Iris pigment epithelial cell (primary cell): ENCODE results near the gene RPL28.

ENCODE experiments used
- DNase-seq: peaks from one replicate; pipeline ENCODE4 v3.0.0-alpha.2; 2011; ENCODE audit warnings: low read depth

The RPL28 gene

DNA sequence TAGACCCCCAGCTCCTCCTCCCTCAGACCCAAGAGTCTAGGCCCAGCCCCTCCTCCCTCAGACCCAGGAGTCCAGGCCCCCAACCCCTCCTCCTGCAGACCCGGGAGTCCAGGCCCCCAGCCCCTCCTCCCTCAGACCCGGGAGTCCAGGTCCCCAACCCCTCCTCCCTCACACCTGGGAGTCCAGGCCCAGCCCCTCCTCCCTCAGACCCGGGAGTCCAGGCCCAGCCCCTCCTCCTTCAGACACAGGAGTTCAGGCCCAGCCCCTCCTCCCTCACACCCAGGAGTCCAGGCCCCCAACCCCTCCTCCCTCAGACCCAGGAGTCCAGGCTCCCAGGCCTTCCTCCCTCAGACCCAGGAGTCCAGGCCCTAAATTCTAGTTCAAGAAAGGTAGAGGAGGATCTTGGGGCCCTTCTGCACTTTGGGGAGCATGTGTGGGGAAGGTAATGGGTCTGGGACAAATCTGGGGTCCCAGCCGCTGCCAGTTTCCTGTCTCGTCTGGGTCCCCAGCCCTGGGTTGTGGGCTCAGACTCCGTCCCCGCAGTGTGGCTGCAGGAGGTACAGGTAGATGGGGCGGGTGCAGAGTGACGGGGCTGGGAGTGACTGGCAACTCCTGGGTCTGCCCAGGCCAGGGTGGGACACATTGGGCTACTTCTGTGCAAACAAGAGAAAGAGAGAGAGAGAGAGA is 12.3 kb upstream of the RPL28 start:
- DNase-seq: no peak

- no peak for DNase-seq
These were observed 11.6 kb upstream of the RPL28 start for GRCh38 chr19:55373993-55374757.

DNA sequence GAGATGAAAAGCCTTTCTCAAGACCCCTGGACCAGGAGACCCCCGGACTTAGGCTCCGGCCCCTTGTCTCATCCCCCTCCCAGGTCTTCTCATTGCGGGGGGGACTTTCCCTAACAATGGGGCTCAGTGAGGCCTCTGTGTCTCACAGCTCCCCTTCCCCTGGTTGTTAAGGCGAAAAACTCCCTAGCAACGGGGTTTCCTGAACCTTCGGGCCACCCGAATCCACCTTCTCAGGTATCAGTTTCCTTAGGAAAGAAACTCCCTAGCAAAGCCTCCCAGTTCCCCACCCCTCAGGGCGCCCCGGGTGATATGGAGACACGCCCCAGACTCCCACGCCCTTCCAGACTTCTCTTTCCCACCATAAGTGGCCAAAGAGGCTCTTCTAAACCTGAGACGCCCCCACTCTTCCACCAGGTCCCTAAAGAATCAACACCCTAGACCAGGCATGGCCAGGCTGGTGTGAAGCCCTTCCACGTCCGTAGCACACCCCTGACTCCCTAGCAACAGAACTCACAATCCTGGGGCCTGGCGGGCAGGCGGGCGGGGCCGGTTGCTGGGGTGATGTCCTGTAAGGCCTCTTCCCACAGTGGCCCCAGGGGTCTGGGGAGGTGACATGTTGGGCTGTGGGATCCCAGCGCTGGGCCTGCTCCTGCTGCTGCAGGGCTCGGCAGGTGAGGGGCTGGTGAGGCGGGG is 9.3 kb upstream of the RPL28 start, which contains the start of gene TMEM190:
Gene TMEM190 (plus strand): TSS at position 586 of the 693 bp plus-strand sequence. CDS start 28 bp downstream, at position 614.
- no peak for DNase-seq

- no peak for DNase-seq
These were observed 8.2 kb upstream of the RPL28 start for GRCh38 chr19:55377356-55378131.

GRCh38 chr19:55379174-55379573 is 6.6 kb upstream of the RPL28 start:
- no peak for DNase-seq

GRCh38 chr19:55382013-55382412 is 3.7 kb upstream of the RPL28 start:
- DNase-seq: no peak

GRCh38 chr19:55382522-55383054 is 3.1 kb upstream of the RPL28 start:
- DNase-seq: no peak

- peak; percentile 81 for DNase-seq
These were observed 2.2 kb upstream of the RPL28 start for GRCh38 chr19:55383279-55384130.

- DNase-seq: no peak
These were observed 1.4 kb upstream of the RPL28 start, which contains the start of gene TMEM238 for GRCh38 chr19:55384131-55384919. Gene TMEM238 (minus strand): TSS chr19:55384292. CDS start chr19:55384259, 33 bp downstream.

DNA sequence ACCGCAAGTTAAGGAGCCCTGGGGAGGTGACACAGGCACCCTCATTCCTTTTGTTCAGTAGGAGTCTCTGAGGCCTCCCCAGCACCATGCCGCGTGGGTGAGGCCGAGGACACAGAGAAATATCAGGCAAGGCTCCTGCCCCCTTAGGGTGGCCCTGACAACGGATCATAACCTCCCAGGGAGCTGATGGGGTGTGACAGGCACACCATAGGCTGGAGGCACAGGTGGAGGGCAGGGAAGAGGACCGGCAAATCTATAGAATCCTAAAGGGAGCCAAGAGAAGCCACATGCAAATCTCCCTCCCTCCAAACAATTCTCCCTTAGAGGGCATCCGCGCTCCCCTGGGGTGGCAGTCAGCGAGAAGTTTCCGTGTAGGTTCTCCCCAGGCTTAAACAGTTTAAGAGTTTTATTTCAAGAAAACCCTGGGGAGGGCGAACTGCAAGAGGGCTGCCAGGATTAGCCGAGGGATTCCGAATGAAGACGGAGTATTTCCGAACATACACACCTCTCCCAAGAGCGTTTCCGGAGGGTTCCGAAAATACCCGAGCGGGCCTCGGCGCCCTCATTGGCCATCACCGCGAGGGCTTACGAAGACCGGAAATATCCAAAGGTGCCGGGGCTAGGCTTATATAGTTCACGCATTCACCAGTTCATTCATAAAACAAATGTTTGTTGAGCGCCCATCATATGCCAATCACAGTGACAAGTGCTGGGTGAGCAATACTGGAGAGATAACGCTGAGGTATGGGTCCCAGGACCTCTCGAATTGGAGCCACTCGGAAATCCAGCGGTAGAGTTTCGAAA is 610 bp upstream of the RPL28 start:
- peak; percentile 96 for DNase-seq

- DNase-seq: no peak
These were observed 800 bp downstream of the RPL28 start for GRCh38 chr19:55386493-55386971.

DNA sequence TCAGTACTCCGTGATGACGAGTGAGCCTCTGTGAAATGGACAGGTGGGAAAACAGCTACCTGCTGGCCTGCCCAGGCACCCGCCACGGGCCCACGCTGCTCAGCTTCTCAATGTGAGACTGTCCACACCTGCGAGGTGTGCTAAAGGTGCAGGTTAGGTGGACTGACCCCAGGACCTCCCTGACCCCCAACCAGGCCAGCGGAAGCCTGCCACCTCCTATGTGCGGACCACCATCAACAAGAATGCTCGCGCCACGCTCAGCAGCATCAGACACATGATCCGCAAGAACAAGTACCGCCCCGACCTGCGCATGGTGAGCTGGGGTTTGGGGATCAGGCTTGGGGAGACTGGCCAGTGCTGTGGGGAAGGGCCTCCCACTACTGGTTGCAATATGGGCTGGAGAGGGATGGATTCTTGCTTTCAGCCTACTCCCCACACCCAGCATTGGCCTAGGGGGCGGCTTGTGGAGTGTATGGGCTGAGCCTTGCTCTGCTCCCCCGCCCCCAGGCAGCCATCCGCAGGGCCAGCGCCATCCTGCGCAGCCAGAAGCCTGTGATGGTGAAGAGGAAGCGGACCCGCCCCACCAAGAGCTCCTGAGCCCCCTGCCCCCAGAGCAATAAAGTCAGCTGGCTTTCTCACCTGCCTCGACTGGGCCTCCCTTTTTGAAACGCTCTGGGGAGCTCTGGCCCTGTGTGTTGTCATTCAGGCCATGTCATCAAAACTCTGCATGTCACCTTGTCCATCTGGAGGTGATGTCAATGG is 2.2 kb downstream of the RPL28 start:
- DNase-seq: no peak

DNA sequence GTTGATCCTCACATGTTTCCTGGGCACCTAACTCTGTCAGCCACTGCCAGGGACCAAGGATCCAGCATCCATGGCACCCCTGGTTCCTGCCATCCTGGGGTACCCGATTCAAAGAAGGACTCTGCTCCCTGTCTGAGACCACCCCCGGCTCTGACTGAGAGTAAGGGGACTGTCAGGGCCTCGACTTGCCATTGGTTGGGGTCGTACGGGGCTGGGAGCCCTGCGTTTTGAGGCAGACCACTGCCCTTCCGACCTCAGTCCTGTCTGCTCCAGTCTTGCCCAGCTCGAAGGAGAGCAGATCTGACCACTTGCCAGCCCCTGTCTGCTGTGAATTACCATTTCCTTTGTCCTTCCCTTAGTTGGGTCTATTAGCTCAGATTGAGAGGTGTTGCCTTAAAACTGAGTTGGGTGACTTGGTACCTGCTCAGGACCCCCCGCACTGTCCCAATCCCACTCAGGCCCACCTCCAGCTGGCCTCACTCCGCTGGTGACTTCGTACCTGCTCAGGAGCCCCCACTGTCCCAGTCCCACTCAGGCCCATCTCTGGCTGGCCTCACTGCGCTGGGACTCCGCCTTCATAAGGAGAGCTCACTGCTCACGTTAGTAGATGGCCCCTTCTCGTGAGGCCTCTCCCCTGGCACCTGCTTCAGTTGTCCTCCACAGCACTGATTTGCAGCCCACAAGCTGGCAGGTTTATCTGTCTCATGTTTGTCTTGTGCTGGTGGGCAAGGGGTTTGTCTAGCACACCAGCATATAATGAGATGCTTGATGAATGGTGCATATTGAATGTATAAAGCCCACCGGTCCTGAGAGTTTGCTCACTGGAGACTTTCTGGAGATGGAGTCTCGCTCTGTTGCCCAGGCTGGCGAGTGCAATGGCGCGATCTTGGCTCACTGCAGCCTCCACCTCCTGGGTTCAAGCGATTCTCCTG is 3.9 kb downstream of the RPL28 start:
- DNase-seq: no peak

GRCh38 chr19:55390461-55390880 is 4.7 kb downstream of the RPL28 start:
- no peak for DNase-seq

DNA sequence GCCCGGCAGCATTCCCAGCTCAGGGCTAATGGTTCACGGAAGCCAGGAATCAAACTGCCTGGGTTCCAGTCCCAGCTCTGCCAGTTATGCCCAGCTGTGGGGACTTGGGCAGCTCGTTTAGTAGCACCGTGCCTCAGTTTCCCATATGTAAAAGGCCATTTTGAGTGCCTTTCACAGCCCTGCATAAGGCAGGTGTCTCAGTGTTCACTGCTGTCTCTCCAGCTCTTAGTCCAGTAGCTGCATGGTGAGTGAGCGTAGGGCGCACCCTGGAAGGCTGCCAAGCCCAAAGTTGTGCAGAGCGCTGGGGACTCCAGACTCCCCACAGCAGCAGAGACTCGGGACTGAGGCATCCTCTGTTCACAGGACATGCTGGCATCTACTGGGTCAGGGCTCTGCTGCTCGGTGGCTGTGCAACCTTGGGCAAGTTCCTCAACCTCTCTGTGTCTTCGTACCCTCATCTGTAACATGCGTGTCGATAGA is 5.5 kb downstream of the RPL28 start:
- DNase-seq: no peak

DNA sequence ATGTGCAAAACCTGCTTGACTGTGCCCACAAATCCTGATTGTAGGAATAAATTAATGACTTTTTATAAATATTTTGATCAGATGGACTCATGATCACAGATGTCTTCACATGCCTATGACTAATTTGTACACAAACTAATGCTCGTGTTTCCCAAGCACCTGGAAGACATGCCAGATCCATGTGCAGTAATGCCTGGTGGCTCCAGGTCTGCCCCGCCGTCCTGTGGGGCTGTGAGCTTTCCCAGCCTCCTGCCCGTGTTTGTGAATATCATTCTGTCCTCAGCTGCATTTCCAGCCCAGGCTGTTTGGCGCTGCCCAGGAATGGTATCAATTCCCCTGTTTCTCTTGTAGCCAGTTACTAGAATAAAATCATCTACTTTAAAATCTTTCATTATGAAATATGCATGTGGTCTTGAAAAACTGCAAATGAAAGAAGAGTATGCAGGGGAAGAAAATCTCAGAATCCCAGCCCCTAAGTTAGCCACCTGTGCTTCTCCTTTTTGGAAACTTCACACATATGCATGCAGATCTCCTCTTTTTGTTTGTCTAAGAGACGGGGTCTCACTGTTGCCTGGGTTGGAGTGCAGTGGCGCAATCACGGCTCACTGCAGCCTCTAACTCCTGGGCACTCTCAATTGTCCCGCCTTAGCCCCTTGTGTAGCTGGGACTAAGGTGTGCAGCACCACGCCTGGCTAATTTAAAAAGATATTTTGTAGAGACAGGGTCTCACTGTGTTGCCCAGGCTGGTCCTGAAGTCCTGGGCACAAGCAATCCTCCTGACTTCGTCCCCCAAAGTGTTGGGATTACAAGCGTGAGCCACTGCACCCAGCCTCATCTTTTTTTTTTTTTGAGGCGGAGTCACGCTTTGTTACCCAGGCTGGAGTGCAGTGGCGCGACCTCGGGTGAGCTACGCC is 6.2 kb downstream of the RPL28 start:
- DNase-seq: peak; percentile 66
